Activated naive CD4-positive, alpha-beta T cell treated with anti-CD3 and anti-CD28 coated beads, Interleukin-2, amount 50 U/mL, for 72 hours (primary cell): ENCODE results near the gene DBN1. TPM values are rescaled to one million over a fixed set of nuclear protein-coding genes. Genes with fewer than 3 reads are reported as not detected.
A peak's percentile ranks its signal among the peaks of the same experiment; 100 is the strongest.

ENCODE experiments used
- ATAC-seq, 2 donors: fragments of 150-1000 bp; cut with Tn5 transposase; 2 replicates each; pipeline ENCODE4 v1.10.0; 2021; ENCODE audit warnings: mild to moderate bottlenecking in 2 of 2, moderate library complexity in 2 of 2
- DNase-seq, 2 donors: peaks; one replicate each; pipeline ENCODE4 v3.0.0; 2021 to 2022; ENCODE audit warnings: low spot score in 2 of 2
- H3K27ac Mint-ChIP-seq, 2 donors: one replicate each; pipeline ENCODE4 v1.8.0; 2022; ENCODE audit warnings: mild to moderate bottlenecking in 2 of 2, mixed read lengths in 2 of 2
- H3K36me3 Mint-ChIP-seq, 2 donors: one replicate each; pipeline ENCODE4 v1.8.0; 2022; ENCODE audit warnings: mixed read lengths in 2 of 2
- H3K9me3 Mint-ChIP-seq, 2 donors: one replicate each; pipeline ENCODE4 v1.8.0; 2022; ENCODE audit warnings: mixed read lengths in 2 of 2
- total RNA-seq, 2 donors: library from RNA; stranded (reverse); gene quantifications; one replicate each; pipeline ENCODE4 v1.2.3, GENCODE V29; 2022

Gene DBN1
- total RNA-seq, 2 donors from 2014 or later: 5.5 to 20.2 TPM

DNA sequence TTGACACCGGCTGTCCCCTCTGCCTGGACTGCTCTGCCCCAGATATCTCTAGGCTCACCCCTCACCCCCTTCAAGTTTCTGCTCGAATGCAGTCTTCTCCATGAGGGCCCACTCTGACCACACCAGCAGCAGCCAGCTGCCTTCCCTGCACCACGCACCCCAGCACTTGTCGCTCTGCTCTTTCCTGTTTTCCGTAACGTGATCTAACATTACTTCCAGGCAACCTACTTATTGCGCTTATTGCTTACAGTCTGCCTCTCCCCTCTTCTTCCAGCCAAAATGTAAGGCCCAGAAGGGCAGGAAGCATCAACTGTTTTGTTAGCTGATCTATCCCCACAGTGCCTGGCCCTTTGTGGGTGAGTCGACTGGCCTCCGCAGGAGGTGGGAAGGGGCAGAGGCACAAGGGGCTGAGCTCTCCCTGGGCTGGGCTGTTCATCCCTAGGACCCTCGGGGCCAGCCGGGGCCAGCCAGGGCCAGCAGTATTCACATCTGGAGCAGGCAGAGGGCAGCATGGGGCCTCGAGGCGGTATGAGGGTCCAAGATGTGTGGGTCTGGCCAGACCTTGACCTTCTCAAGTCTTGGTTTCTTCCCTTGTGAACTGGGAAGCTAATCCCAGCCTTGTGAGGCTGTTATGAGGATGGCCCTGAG lies 11.6 kb upstream of the DBN1 start:
- Mint-ChIP-seq H3K27ac (peak overlapping the region in 1 of 2 donors; percentile 1), H3K36me3 (no peaks in the 10 kb centered on the region), H3K9me3 (no peaks in the 10 kb centered on the region)
- DNase-seq (no peak), ATAC-seq (no peak)

GRCh38 chr5:177483994-177484901 lies 10.8 kb upstream of the DBN1 start:
- H3K36me3 Mint-ChIP-seq: peaks cover 0 to 8% of the 10 kb centered on the region in 2 donors
- no peaks in the 10 kb centered on the region for H3K9me3 Mint-ChIP-seq
- peak in 1 of 2 donors; percentile 19 for ATAC-seq
- H3K27ac Mint-ChIP-seq: peak overlapping the region in 1 of 2 donors; percentile 9
- no peak for DNase-seq

GRCh38 chr5:177483042-177483441 lies 9.6 kb upstream of the DBN1 start:
- no peak for DNase-seq

DNA sequence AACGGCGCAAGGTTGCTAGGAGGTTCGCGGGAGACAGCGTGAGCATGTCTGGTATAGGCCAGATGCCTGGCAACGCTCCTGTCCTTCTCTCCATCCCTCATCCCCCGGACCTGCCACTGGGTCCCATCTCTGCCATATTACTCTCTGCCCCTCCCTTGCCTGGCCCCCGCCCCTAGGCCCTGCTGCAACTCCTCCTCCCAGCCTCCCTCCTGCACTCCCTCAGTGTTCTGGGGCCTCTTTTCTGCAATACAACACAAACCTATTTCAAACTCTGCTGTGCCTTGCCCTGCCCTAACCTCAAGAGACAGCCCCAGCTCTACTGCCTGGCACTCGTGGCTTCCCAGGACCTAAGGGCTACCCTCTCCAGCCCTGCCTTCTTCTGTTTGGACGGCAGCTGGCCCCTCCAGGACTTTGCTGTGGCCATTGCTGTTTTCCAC lies 8.9 kb upstream of the DBN1 start:
- Mint-ChIP-seq H3K36me3 (peaks cover 0 to 19% of the 10 kb centered on the region in 2 donors), H3K27ac (no peak overlapping the region), H3K9me3 (no peaks in the 10 kb centered on the region)
- DNase-seq (no peak), ATAC-seq (no peak)

More at GRCh38 chr5:177483042-177483441, 9.6 kb upstream of the DBN1 start:
- no peak overlapping the region for H3K27ac Mint-ChIP-seq
- no peaks in the 10 kb centered on the region for H3K9me3 Mint-ChIP-seq
- H3K36me3 Mint-ChIP-seq: peaks cover 0 to 19% of the 10 kb centered on the region in 2 donors
- ATAC-seq: no peak

DNA sequence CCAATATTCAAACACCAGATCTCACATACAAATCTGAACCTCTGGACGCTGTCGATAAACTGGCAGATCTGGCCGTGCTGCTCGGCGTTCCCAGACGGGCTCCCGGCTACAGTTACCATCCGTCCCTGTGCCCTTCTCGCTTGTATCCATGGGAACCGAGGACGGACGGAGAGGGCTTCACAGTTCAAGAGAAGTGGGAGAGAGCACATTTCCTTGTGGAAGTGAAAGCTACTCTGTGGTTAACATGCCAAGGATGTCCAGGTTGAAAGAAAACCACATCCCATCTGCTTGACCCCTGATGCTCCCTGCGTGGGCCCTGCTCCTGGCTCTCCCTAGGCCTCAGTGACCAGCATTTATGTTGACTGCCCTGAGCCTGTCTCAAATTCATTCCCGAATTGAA lies 6.3 kb upstream of the DBN1 start:
- ATAC-seq (no peak), DNase-seq (no peak)
- H3K9me3 Mint-ChIP-seq: no peaks in the 10 kb centered on the region
- H3K27ac Mint-ChIP-seq: peak overlapping the region; percentile 89 to 96
- H3K36me3 Mint-ChIP-seq: peaks cover 0 to 19% of the 10 kb centered on the region in 2 donors

DNA sequence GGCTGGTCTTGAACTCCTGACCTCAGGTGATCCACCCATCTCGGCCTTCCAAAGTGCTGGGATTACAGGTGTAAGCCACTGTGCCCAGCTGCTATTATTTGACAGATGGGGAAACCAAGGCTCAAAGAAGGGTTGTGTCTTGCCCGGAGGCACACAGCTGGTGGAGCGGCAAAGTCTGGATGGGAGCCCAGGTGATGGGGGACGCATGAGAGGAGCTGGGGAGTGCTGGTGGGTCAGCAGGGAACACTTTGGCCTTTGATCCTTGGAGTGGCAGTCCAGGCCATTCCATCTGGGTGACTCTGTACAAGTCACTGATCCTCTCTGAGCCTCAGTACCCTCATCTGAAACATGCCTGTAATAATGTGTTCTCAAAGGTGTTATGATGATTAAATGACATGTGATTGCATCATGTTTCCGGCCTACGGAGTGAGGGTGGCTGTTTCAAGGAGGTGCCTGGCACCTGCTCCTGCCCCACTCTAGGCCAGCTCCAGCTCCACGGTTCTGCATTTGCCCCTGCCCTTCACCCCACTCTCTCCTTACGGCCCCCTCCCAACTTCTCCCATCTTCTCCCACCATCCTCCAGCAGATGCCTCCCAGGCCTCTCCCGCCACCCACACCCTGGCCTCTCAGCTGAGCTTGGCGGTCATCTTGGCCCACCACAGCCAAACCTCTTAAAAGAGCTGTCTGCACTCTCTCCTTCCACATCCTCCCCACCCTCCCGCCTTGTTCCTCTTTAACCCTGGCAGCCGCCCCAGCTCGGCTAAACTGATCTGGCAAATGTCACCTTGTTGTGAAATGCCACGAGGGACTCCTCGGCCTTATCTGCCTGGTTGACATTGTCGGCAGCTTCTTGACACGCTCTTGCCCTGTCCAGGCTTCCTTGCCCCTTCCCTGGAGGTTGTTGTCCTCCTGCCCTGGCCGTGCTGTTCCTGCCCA lies 5.5 kb upstream of the DBN1 start:
- no peak for DNase-seq
- ATAC-seq: peak; percentile 79 to 80
- H3K36me3 Mint-ChIP-seq: peaks cover 0 to 19% of the 10 kb centered on the region in 2 donors
- peak overlapping the region; percentile 89 to 96 for H3K27ac Mint-ChIP-seq
- no peaks in the 10 kb centered on the region for H3K9me3 Mint-ChIP-seq

GRCh38 chr5:177477701-177478477 lies 4.5 kb upstream of the DBN1 start:
- no peak for DNase-seq
- Mint-ChIP-seq H3K36me3 (peaks cover 0 to 19% of the 10 kb centered on the region in 2 donors), H3K9me3 (no peaks in the 10 kb centered on the region), H3K27ac (peak overlapping the region; percentile 89 to 96)
- no peak for ATAC-seq

GRCh38 chr5:177476531-177477233 lies 3.2 kb upstream of the DBN1 start:
- no peak for ATAC-seq
- H3K27ac Mint-ChIP-seq: peak overlapping the region in 1 of 2 donors; percentile 4

DNA sequence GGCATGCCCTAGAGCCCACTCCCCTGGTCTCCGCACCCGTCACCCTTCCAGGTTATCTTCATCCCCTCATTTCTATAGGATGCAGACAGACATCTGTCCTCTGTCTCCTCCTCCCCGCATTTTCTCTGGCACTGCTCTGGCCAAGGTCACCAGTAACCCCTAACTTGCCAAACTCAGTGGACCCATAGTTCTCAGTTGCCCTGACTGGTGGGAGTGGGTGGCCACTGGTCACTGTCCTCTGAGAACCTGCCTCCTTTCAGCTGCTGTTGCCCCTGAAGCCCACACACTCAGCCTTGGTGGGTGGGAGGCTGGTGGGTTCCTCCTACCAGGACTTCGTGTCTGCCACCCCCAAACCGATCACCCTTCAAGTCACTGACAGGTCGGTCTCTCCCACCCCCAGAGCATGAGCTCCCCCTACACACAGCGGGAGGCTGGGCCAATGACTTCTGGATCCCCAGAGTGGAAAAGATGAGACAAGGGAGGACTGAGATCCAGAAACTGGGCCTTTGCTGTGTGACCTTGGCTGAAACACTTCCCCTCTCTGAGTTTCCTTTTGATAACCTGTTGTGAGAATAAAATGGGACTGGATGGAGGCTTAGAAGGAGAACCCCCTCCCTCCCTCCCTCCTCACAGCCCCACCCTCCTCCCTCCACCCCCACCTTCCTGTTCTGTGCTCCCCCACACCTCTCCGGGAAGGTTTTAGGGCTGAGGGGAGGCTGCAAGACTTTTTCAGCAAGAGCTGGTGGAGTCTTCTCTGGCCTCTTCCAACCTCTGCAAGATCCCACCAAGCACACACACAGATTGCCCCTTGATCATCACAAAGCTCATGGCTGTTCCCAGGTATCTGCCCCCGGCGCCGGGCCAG lies 2.4 kb upstream of the DBN1 start:
- Mint-ChIP-seq H3K9me3 (no peaks in the 10 kb centered on the region), H3K36me3 (peaks cover 0 to 19% of the 10 kb centered on the region in 2 donors), H3K27ac (peak overlapping the region in 1 of 2 donors; percentile 4)
- no peak for ATAC-seq
- no peak for DNase-seq

More at GRCh38 chr5:177476531-177477233, 3.2 kb upstream of the DBN1 start:
- Mint-ChIP-seq H3K9me3 (no peaks in the 10 kb centered on the region), H3K36me3 (peaks cover 0 to 19% of the 10 kb centered on the region in 2 donors)
- DNase-seq: no peak

- H3K9me3 Mint-ChIP-seq: no peaks in the 10 kb centered on the region
- H3K36me3 Mint-ChIP-seq: peaks cover 0 to 19% of the 10 kb centered on the region in 2 donors
- DNase-seq: no peak
- no peak overlapping the region for H3K27ac Mint-ChIP-seq
- no peak for ATAC-seq
Observed at GRCh38 chr5:177474846-177475562, 1.6 kb upstream of the DBN1 start.

- Mint-ChIP-seq H3K9me3 (no peaks in the 10 kb centered on the region), H3K27ac (peak overlapping the region in 1 of 2 donors; percentile 62), H3K36me3 (peaks cover 0 to 9% of the 10 kb centered on the region in 2 donors)
- no peak for ATAC-seq
- DNase-seq: no peak
Observed at GRCh38 chr5:177474002-177474476, 605 bp upstream of the DBN1 start.

DNA sequence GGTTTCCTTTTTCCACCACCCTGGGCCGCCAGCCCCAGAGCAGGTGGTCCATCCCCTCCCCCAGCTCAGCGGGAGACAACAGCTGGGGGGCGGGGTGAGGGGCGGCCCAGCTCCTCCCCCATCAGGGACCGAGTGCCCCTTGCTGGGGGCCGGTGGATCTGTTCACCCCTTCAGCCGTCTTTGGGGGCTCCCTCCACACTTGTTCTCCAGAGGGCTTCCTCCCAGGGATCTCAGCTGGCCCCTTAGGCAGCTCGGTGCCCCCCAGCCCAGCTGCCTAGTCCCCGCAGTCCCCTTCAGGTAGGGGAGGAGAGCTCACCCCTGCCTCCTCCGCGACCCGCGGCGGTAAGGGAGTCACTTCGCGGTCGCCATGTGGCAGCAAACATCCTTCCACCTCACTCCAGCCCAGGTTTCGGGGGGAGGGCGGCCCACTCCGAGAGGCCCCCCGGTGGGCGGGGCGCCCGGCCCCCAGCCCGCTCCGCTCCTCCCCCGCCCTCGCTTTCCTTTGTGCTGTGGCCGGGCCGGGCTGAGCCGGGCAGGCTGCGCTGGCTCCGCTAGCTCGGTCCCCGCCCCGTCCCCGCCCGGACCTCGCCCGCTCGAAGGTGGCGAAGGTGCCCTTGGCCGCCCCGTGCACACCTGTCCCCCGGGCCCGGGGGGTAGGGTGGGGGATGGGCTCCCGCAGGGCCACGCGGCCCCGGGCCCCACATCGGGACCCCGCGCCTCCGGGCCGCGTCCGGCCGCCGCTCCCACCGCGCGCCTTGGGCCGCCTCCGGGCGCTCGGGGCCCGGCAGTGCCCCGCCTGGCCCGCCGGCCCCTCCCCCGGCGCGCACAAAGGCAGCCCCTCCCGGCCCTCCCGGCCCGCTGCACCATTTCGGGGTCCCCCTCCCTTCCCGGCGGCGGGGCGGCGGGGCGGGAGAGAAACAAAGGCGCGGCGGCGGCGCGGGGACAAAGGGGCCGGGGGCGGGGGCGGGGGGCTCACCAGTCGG lies 683 bp downstream of the DBN1 start:
- ATAC-seq: peak; percentile 67 to 68
- H3K27ac Mint-ChIP-seq: peak overlapping the region in 1 of 2 donors; percentile 50
- H3K9me3 Mint-ChIP-seq: no peaks in the 10 kb centered on the region
- no peaks in the 10 kb centered on the region for H3K36me3 Mint-ChIP-seq
- DNase-seq: peak in 1 of 2 donors; percentile 56
